GM19372 (cell line): ENCODE results near the gene ABCC3.

Experiments
- ATAC-seq: cut with Tn5 transposase; IDR thresholded peaks from one replicate; pipeline ENCODE4 v1.9.1; 2021; ENCODE audit warnings: mild to moderate bottlenecking, low read depth, moderate library complexity; ENCODE audit not compliant: unreplicated experiment

The ABCC3 gene

GRCh38 chr17:50682938-50683337 lies 48.3 kb downstream of the ABCC3 start:
- ATAC-seq = no peak

GRCh38 chr17:50683434-50684287 lies 49.0 kb downstream of the ABCC3 start:
- no peak for ATAC-seq

- ATAC-seq = no peak
Measured at GRCh38 chr17:50684288-50684611, 49.6 kb downstream of the ABCC3 start.

DNA sequence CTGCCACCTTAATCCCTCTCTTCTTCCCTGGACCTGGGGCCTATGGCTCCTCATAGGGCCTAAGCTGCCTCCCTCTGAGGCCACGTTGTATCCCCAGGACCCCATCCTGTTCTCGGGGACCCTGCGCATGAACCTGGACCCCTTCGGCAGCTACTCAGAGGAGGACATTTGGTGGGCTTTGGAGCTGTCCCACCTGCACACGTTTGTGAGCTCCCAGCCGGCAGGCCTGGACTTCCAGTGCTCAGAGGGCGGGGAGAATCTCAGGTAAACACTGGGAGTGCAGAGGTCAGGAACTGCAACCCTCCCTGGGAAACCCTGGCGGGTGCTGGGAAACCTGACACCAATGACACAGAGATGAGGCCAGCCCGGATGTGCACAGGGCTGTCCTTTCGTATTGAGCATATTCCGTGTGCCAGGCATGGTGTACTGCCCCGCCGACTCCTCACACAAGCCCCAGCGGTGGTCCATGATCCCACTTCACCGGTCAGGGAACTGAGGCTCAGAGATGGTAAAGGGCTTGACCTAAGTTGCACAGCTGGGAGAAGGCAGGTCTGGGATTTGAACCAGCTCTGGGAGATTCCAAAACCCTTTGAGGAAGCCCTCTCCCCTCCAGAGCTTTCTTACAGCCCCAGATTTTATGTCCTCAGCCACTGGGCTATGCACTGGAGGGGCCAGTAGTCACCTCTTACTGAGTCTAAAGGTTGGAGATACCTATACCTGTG lies 50.1 kb downstream of the ABCC3 start:
- no peak for ATAC-seq

DNA sequence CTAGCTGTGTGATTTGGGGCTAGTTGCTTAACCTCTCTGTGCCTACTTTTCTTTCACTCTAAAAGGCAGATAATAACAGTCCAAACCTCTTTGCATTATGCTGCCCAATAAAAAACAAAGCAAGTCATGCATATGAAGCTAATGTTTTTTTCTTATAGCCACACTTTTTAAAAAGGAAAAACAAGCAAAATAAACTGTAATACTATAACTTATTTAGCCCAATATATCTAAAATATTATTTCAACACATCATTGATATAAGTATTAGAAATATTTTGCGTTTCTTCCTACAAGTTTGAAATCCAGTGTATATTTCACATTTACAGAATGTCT lies 50.6 kb downstream of the ABCC3 start:
- no peak for ATAC-seq

DNA sequence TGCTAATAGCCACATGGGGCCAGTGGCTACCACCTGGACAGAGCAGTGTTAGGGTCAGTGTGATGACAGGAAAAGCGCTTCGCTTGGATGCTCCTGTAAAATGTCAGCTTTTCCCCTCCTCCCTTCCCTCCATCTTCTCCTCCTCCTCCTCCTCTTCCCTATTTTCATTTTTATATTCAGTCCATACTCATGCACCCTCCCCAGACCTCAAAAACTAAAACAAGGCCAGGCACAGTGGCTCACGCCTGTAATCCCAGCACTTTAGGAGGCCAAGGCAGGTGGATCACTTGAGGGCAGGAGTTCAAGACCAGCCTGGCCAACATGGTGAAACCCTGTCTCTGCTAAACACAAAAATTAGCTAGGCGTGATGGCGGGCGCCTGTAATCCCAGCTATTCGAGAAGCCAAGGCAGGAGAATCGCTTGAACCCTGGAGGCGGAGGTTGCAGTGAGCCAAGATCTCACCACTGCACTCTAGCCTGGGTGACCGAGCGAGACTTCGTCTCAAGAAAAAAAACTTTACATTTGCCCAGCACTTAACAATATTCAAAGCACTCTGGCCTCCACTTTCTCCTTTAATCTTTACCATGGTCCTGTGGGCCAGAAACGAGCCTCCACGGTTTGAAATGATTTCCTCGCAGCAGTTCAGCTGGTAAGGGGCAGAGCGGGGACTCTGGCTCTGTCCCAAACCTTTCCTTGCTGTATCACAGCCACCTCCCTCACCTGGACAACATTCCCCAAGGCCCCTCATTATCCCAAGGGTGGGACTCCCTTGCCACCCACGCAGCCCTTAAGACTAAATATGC lies 51.2 kb downstream of the ABCC3 start:
- no peak for ATAC-seq

- ATAC-seq = no peak
Measured at GRCh38 chr17:50686494-50687199, 52.0 kb downstream of the ABCC3 start.

- no peak for ATAC-seq
Measured at GRCh38 chr17:50687200-50688066, 52.8 kb downstream of the ABCC3 start.

GRCh38 chr17:50688245-50688644 lies 53.6 kb downstream of the ABCC3 start:
- ATAC-seq = no peak

DNA sequence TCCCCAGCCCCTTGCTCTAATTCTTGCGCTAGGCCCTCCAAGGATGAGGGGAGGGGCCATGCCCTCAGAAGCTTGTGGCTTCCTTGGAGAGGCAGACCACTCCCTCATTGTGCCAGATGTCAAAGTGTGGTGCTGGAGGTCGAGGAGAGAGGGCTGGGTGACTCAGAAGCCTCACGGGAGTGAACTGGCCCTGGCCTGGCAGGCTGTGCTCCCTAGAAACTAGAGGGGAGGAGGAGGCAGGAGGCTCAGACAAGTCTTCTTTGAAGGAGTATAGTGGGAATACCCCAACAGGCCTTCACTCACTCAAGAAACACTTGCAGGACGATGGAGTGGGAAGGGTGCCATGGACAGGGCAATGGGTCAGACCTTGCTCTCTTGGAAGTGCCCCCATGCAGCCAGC lies 54.6 kb downstream of the ABCC3 start:
- no peak for ATAC-seq

GRCh38 chr17:50689956-50690886 lies 55.5 kb downstream of the ABCC3 start:
- ATAC-seq = no peak

GRCh38 chr17:50690887-50691549 lies 56.3 kb downstream of the ABCC3 start:
- no peak for ATAC-seq

DNA sequence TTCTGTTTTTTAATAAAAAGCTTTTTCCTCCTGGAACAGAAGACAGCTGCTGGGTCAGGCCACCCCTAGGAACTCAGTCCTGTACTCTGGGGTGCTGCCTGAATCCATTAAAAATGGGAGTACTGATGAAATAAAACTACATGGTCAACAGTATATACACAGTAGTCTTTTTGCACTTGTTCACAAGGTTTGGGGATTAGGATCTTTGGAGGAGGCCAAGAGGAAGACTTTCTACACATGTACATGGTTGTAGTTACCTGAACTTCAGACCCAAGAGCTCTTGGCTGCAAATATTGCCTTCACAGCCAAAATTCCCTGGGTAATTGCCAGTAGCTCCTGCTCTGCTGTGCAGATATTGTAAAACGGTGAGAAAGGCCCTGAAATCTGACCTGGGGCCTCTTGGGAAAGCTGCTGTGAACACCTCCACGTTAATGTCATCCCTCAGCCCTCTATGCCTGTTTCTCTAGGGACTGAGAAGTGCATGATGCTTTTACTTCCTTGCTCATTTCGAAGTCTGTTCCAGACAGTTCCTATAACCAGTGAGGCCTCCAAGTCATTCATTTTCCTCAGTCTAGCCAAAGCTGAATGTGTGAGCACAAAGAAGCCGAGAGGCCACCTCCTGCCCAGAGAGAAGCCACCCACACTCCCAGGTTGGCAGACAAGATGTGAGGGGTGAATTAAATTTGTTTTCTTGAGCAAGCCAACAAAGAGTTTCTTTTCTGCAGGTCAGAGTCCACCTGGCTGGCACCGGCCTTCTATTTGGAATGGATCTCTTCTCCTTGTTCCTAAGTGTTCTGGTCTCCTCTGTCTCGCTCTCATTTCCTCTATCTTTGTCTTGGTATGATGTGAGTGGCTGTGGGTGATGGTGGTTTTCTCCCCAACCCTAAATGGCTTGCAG lies 57.1 kb downstream of the ABCC3 start:
- no peak for ATAC-seq

DNA sequence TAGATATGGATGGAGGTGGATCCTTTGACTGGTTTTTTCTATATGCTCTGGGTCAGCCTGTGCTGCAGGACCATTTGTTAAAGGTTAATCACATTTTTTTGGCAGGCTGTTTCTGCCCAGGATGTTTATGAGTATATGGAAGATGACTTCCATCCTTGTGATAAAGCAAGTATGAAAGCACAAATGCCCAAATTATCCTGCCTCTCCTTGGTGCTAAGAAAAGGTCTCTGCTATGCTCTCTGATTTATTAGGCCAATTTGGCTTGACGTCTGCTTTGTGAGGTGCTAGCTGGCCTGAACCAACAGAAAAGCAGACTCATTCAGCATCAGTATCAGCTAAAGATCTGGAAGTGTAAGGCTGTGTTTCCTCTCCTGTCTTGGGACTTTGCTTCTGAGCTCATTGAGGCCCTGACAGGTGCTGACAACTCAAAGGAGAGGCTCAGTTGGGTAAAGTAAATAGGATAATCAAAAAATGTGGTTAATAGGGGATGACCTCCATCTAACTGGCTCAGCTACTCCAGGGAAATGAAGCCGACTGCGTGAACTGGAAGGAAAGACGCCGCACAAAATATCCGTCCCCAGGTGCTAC lies 57.9 kb downstream of the ABCC3 start:
- ATAC-seq = no peak

- ATAC-seq = no peak
Measured at GRCh38 chr17:50693036-50693682, 58.5 kb downstream of the ABCC3 start.

DNA sequence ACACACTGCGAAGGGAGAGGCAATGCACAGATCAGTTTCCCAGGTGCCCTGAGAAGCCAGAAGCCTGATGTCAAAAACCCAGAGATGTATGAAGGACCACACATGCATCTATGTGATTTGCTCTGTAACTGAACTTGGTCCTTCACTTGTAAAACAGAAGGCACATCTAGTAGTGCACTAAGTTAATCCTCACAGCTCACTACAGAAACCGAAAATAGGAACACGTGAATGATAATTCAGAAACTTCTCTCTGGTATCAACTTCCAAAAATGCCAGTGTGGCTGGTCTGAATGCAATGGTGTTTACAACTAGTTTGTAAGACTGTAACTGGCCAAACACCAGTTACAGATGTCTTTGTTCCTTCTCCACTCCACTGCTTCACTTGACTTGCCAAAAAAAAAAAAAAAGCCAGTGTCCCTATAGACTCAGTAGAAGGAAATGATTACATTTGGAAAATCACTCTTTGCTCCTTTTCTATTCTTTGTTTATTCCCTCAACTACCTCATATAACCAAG lies 61.7 kb downstream of the ABCC3 start:
- ATAC-seq = no peak
